A673 (cell line): Measurements from ENCODE around the gene PLIN5.

Experiments used
- EZH2 ChIP-seq: fragments of 200-600 bp; sonication (generic); IDR thresholded peaks from 2 replicates; pipeline ENCODE4 v1.6.1; 2017; ENCODE audit warnings: borderline replicate concordance, low read depth, mild to moderate bottlenecking, mixed read lengths, antibody characterized with exemption, low read length; ENCODE audit not compliant: poor library complexity, severe bottlenecking
- TF ChIP-seq, protein P1 (sequence below): fragments of 300-800, 200-600 bp; sonication (generic); conservative IDR thresholded peaks from 2 replicates; pipeline ENCODE4 v1.5.1; 2017; ENCODE audit warnings: low read depth, mild to moderate bottlenecking, antibody characterized with exemption, low read length, moderate library complexity, mixed read lengths

DNA sequence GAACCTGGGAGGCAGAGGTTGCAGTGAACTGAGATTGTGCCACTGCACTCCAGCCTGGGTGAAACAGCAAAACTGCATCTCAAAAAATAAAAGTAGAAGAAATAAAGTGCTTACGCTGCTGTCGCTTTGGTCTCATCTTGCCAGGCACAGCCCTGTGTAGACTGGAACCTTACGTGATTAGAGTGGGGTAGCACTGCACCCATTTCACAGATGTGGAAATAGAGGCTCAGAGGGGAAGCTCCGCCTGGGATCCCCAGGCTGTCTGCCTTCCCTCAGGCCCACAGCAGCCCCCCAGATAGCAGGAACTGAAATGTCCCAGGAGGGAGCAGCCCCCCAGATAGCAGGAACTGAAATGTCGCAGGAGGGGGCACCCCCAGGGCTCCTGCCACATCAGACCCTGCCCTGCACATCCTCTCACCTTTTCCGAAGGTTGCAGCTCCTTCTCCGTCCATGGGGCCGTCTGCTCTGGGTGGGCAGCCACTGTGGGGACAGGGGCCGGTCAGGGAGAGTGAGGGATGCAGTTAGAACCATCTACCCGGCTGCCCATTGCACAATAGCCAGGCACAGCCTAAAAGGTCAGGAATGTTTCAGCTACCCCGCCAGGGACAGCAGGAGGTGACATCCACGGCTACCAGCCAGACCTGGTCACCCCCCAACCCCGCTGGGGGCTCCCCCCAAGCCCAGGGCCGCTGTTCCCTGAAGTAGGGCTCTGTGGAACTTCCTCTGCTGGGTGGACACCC is 18.7 kb downstream of the PLIN5 start:
- TF ChIP-seq, protein P1, sequence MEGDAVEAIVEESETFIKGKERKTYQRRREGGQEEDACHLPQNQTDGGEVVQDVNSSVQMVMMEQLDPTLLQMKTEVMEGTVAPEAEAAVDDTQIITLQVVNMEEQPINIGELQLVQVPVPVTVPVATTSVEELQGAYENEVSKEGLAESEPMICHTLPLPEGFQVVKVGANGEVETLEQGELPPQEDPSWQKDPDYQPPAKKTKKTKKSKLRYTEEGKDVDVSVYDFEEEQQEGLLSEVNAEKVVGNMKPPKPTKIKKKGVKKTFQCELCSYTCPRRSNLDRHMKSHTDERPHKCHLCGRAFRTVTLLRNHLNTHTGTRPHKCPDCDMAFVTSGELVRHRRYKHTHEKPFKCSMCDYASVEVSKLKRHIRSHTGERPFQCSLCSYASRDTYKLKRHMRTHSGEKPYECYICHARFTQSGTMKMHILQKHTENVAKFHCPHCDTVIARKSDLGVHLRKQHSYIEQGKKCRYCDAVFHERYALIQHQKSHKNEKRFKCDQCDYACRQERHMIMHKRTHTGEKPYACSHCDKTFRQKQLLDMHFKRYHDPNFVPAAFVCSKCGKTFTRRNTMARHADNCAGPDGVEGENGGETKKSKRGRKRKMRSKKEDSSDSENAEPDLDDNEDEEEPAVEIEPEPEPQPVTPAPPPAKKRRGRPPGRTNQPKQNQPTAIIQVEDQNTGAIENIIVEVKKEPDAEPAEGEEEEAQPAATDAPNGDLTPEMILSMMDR: no peak
- TF ChIP-seq EZH2: no peak
